Lung (tissue), 16 donors: ENCODE results near the gene ORC4. TPM values are rescaled to one million over a fixed set of nuclear protein-coding genes. Genes with fewer than 3 reads are reported as not detected.
A peak's percentile ranks its signal among the peaks of the same experiment; 100 is the strongest.

Experiments
- ATAC-seq: fragments of 200-7000 bp; cut with Tn5 transposase; one replicate; pipeline ENCODE4 v1.9.1; 2020; ENCODE audit warnings: moderate number of reproducible peaks; ENCODE audit not compliant: insufficient read depth, low FRiP score
- DNase-seq, 3 donors: peaks; one replicate each; pipeline ENCODE4 v3.0.0-alpha.2; 2013 to 2017
- H3K27ac ChIP-seq, 2 donors: one replicate each; pipeline ENCODE4 v1.5.1; 2013; ENCODE audit warnings: mild to moderate bottlenecking in 2 of 2, moderate library complexity in 2 of 2, control low read depth in 1 of 2, inconsistent platforms in 1 of 2, low read depth in 1 of 2, low read length in 1 of 2
- H3K27me3 ChIP-seq, 3 donors: one replicate each; pipeline ENCODE4 v1.5.1; 2013; ENCODE audit warnings: low read length in 2 of 3; ENCODE audit not compliant: control insufficient read depth in 3 of 3, insufficient read depth in 3 of 3
- H3K36me3 ChIP-seq, 4 donors: one replicate each; pipeline ENCODE4 v1.5.1; 2013; ENCODE audit warnings: low read length in 4 of 4, mild to moderate bottlenecking in 1 of 4, moderate library complexity in 1 of 4; ENCODE audit not compliant: control insufficient read depth in 4 of 4, insufficient read depth in 4 of 4
- H3K4me1 ChIP-seq, 5 donors: one replicate each; pipeline ENCODE4 v1.5.1; 2013; ENCODE audit warnings: low read length in 5 of 5, mild to moderate bottlenecking in 2 of 5, moderate library complexity in 1 of 5; ENCODE audit not compliant: control insufficient read depth in 5 of 5, insufficient read depth in 5 of 5
- H3K4me3 ChIP-seq: one replicate; pipeline ENCODE4 v1.5.1; 2013; ENCODE audit warnings: mild to moderate bottlenecking, control low read depth, moderate library complexity
- H3K9ac ChIP-seq, 2 donors: one replicate each; pipeline ENCODE4 v1.5.1; 2013; ENCODE audit warnings: low read length in 2 of 2, control low read depth in 1 of 2; ENCODE audit not compliant: insufficient read depth in 1 of 2
- H3K9me3 ChIP-seq, 4 donors: one replicate each; pipeline ENCODE4 v1.5.1; 2013; ENCODE audit warnings: low read length in 3 of 4, mild to moderate bottlenecking in 1 of 4, moderate library complexity in 1 of 4; ENCODE audit not compliant: control insufficient read depth in 4 of 4, insufficient read depth in 3 of 4
- CTCF ChIP-seq: IDR thresholded peaks from 2 replicates; pipeline ENCODE4 v1.5.1; 2012; ENCODE audit warnings: mild to moderate bottlenecking; ENCODE audit errors: control extremely low read depth, extremely low read depth
- WGBS, 2 donors: extraction: QIAGEN DNeasy Blood & Tissue Kit; methylation state at CpG; one replicate each; pipeline ENCODE4 v1.1.7; 2013; 5-methylcytosine and 5-hydroxymethylcytosine counted together
- long read RNA-seq, 5 donors: transcript quantifications; one replicate each; lab custom pipeline, GENCODE V29; 2026
- polyA plus RNA-seq, 2 donors: library from polyadenylated mRNA; stranded (reverse); fragments of 200-250 nt; gene quantifications; one replicate each; pipeline ENCODE4 v1.2.1, GENCODE V29; 2013
- total RNA-seq, 2 donors: library from RNA; depleted of rRNA in 1 of 2; stranded (reverse); fragments of >200 nt in 1 of 2; gene quantifications; one replicate each; pipeline ENCODE4 v1.2.1, GENCODE V29; 2014 to 2021
- donor health status: control.
- donor health status: control.
- donor health status: Bipolar disorder and iron deficiency.
- donor health status: healthy.
- donor health status: DM: yes; HTN: yes; CAD: no.

Gene ORC4
- 100 to 1,000 TPM in 1 of 2 donors, 10 to 100 TPM in 1; 32.4 to 121 TPM for total RNA-seq
- polyA plus RNA-seq = 10 to 100 TPM; 10.4 to 13.9 TPM
- long read RNA-seq, donor 1, full-length matches to known transcripts = 10 of 10 reads
- long read RNA-seq, donor 1, partial matches to known transcripts = 0 of 10 reads
- long read RNA-seq, donor 1, other reads (novel, unspliced or antisense) = 0 of 10 reads
- long read RNA-seq, donor 2, full-length matches to known transcripts = 4 of 4 reads
- long read RNA-seq, donor 2, partial matches to known transcripts = 0 of 4 reads
- long read RNA-seq, donor 2, other reads (novel, unspliced or antisense) = 0 of 4 reads
- long read RNA-seq, donor 3, full-length matches to known transcripts = 2 of 2 reads
- long read RNA-seq, donor 3, partial matches to known transcripts = 0 of 2 reads
- long read RNA-seq, donor 3, other reads (novel, unspliced or antisense) = 0 of 2 reads
- long read RNA-seq, donor 4 = 0 reads
- long read RNA-seq, donor 5, full-length matches to known transcripts = 9 of 9 reads
- long read RNA-seq, donor 5, partial matches to known transcripts = 0 of 9 reads
- long read RNA-seq, donor 5, other reads (novel, unspliced or antisense) = 0 of 9 reads

DNA sequence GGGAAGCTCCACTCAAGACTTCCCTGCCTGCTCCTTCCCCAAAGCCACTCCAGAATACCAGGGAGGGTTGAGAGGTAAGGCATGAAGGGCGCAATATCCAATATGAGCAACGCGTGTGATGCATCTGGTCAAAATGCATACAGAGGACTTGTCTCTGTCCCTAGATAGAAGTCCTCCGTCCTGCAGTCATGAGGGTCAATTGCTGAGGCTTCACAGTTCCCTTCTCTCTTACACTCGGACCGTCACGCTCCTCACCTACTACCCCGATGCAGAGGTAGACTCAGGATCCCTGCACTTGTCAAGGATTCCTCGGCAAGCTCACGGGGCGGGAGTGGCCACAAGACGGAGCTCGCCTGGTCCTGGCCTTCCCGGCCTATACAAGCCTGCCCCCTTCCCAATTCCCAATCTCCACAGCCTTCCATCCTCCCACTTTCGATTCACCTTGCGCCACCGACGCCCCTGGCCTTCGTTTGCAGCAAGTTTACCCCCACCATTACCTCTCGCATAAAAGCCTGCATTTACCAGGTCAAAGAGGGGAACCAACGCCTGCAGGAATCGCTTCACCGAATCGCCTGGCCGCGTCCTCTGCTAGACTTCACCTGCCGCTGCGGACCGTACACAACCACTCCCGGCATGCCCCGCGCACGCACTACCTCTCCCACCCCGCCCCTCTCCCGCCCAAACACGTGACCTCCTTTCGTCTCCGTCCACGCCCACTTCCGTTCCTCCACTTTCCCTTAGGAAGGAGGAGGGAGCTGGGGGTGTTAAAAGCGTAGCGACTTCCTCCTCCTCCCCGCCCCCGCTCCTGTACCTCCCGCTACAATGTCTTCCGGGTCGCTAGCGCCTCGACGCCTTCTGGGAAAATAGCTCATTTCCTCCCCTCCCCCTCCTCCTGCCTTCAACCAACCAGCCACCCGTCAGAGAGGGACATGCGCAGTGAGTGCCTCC, at the start of gene ORC4:
ORC4 (minus strand) TSS at position 627 of the 948 bp plus-strand sequence. CDS start 44,779 bp downstream, outside the sequence.
- ATAC-seq (peak; percentile 98), DNase-seq (peak; percentile 99 to 100 (median 100))
- 1% methylated on average over 51 to 52 of the region's 52 CpGs for WGBS, 2 donors
- Histone ChIP-seq H3K36me3 (peaks cover 0 to 3% (median 0%) of the 10 kb centered on the region in 4 donors), H3K4me1 (peaks cover 0 to 36% (median 3%) of the 10 kb centered on the region in 5 donors), H3K9me3 (no peaks in the 10 kb centered on the region), H3K4me3 (peak within 1 kb of the TSS; percentile 80), H3K27ac (peak within 1 kb of the TSS; percentile 87 to 93), H3K27me3 (no peaks in the 10 kb centered on the region), H3K9ac (peak within 1 kb of the TSS; percentile 80 to 96)
- no peak for TF ChIP-seq CTCF

GRCh38 chr2:148067801-148068200, 47.3 kb upstream of the ORC4 start:
- H3K9me3 ChIP-seq = no peaks in the 10 kb centered on the region
- ATAC-seq (no peak), DNase-seq (peak in 1 of 3 donors; percentile 17)
- no peak overlapping the region for H3K27ac ChIP-seq
- no peak overlapping the region for H3K9ac ChIP-seq
- H3K36me3 ChIP-seq = no peaks in the 10 kb centered on the region
- no peaks in the 10 kb centered on the region for H3K27me3 ChIP-seq
- H3K4me1 ChIP-seq = peaks cover 0 to 2% (median 0%) of the 10 kb centered on the region in 5 donors
- WGBS, 2 donors = 93 to 100% methylated on average over 1 of the region's 1 CpG
- no peak for TF ChIP-seq CTCF
- no peak overlapping the region for H3K4me3 ChIP-seq

- ATAC-seq (no peak), DNase-seq (no peak)
- Histone ChIP-seq H3K36me3 (no peaks in the 10 kb centered on the region), H3K4me3 (no peak overlapping the region), H3K27me3 (no peaks in the 10 kb centered on the region), H3K4me1 (peaks cover 0 to 2% (median 0%) of the 10 kb centered on the region in 5 donors), H3K27ac (no peak overlapping the region), H3K9ac (no peak overlapping the region), H3K9me3 (no peaks in the 10 kb centered on the region)
- WGBS, 2 donors = 97 to 98% methylated on average over 6 of the region's 6 CpGs
- no peak for TF ChIP-seq CTCF
Measured at GRCh38 chr2:148065936-148066335, 45.4 kb upstream of the ORC4 start.
